Hindlimb muscle (tissue), 1 donor: ENCODE data around the gene NLRP9. TPM values are rescaled to one million over a fixed set of nuclear protein-coding genes. Genes with fewer than 3 reads are reported as not detected.
"Not testable (repeated sequence)": the region's sequence is repeated elsewhere in the genome, so short reads cannot be mapped to it uniquely, and the experiment has no call there.

Experiments
- DNase-seq: peaks from one replicate; pipeline ENCODE4 v3.0.0-alpha.2; 2013
- polyA plus RNA-seq: library from polyadenylated mRNA; unstranded; fragments of 120-200 nt; gene quantifications from one replicate; pipeline ENCODE4 v1.2.1, GENCODE V29; 2013; ENCODE audit not compliant: insufficient read length

NLRP9 gene
- polyA plus RNA-seq = not detected

DNA sequence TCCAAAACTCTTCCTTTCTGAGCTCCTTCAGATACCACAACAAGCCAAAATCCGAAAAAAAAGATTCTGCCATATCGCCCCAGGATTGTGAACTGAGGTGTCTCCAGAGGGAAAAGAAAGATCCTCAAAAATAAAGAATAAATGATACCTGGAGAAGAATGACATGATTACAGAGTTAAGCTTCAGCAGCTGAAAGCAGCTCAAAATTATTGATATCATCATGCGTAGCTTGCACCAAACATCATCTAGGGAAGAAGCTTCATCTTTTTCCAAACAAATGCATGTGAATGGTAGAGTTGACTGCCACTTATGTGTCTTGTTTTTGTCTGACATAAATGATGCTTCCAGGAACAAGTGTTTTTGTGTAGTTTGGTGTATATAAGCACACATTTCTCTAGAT, at the start of gene NLRP9:
Gene NLRP9, minus strand, starts transcription at position 101 of the 400 bp plus-strand sequence. Its CDS starts 28 bp downstream, at position 73.
- no peak for DNase-seq

- no peak for DNase-seq
Measured at GRCh38 chr19:55781112-55781511, 42.9 kb upstream of the NLRP9 start.

- DNase-seq = no peak
Measured at GRCh38 chr19:55778331-55778730, 40.1 kb upstream of the NLRP9 start.

GRCh38 chr19:55777528-55777927, 39.3 kb upstream of the NLRP9 start:
- no peak for DNase-seq

DNA sequence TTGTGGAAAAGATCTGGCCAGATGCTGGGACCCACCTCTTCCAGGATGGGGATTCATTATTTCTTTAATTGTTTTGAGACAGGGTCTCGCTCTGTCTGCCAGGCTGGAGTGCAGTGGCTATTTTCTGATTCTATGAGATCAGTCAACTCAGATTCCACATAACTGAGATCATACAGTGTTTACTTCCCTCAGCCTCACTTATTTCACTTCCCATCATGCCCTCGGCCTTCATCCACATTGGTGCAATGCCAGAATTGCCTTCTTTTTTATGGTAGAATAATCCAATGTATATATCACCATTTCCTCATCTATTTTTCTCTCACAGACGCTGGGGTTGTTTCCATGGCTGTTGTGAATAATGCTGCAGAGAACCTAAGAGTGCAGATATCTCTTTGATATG, 31.4 kb upstream of the NLRP9 start:
- not testable (repeated sequence) for DNase-seq

GRCh38 chr19:55768818-55769217, 30.6 kb upstream of the NLRP9 start, which contains the start of gene RFPL4AL1:
RFPL4AL1 (plus strand) TSS chr19:55769118; CDS start chr19:55771805, 2,687 bp downstream.
- DNase-seq = not testable (repeated sequence)

GRCh38 chr19:55766466-55766865, 28.3 kb upstream of the NLRP9 start:
- DNase-seq = no peak

DNA sequence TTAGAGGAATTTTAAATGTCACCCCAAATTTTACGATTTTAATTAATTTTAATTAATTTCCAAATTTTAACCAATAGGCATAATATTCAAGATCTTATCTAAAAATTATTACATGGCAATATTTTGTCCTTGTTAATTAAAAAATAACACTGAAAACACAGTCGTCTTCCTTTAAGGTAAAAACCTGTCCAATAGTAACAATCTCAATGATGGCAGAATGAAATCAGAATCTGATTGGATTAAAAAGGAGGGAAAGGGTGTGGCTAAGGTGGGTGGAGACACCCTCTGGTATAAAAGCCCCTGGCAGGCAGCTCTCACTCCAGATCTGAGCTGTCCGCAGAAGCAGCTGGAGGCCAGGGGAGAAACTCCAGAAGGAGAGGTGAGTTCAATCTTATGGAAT, 20.6 kb upstream of the NLRP9 start, which contains the start of gene RFPL4A:
Gene RFPL4A, plus strand, starts transcription at position 301 of the 400 bp plus-strand sequence. CDS start 2,704 bp downstream, outside the sequence.
- not testable (repeated sequence) for DNase-seq

- DNase-seq = not testable (repeated sequence)
Measured at GRCh38 chr19:55756808-55757207, 18.6 kb upstream of the NLRP9 start.

GRCh38 chr19:55753401-55753800, 15.2 kb upstream of the NLRP9 start:
- no peak for DNase-seq

GRCh38 chr19:55750715-55751114, 12.5 kb upstream of the NLRP9 start:
- DNase-seq = no peak

GRCh38 chr19:55730378-55730777, 7.8 kb downstream of the NLRP9 start:
- not testable (repeated sequence) for DNase-seq

- no peak for DNase-seq
Measured at GRCh38 chr19:55723491-55723890, 14.7 kb downstream of the NLRP9 start.

GRCh38 chr19:55720801-55721200, 17.4 kb downstream of the NLRP9 start:
- DNase-seq = no peak

DNA sequence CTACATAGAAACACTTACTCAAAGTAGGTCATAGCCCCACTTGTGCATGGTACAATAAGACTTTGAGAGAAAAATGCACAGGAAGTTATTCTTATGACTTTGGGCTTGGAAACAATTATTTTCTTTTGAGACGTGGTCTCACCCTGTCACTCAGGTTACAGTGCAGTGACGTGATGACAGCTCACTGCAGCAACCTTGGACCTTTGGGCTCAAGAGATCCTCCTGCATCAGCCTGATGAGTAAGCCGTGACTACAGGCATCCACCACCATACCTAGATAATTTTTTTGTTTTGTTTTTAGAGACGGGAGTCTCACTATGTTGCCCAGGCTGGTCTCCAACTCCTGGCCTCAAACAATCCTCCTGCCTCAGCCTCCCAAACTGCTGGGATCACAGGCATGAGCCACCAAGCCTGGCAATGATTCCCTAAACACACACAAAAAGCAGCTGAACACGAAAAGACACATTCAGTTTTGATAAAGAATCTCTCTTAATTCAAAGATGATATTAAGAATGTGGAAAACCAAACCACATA, 17.9 kb downstream of the NLRP9 start:
- DNase-seq = no peak

DNA sequence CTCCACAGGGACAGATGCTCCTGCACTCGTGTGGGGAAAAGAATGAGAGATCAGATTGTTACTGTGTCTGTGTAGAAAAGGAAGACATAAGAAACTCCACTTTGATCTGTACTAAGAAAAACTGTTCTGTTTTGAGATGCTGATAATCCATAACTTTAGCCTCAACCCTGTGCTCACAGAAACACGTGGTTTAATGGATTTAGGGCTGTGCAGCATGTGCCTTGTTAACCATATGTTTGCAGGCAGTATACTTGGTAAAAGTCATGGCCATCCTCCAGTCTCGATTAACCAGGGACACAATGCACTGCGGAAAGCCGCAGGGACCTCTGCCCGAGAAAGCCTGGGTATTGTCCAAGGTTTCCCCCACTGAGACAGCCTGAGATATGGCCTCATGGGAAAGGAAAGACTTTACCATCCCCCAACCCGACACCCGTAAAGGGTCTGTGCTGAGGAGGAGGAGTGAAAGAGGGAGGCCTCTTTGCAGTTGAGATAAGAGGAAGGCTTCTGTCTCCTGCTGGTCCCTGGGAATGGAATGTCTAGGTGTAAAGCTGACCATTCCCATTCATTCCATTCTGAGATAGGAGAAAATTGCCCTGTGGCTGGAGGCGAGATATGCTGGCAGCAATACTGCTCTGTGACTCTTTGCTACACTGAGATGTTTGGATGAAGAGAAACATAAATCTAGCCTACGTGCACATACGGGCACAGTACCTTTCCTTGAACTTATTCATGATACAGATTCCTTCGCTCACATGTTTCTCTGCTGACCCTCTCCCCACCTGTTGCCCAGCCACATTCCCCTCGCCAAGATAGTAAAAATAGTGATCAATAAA, 20.1 kb downstream of the NLRP9 start:
- not testable (repeated sequence) for DNase-seq

DNA sequence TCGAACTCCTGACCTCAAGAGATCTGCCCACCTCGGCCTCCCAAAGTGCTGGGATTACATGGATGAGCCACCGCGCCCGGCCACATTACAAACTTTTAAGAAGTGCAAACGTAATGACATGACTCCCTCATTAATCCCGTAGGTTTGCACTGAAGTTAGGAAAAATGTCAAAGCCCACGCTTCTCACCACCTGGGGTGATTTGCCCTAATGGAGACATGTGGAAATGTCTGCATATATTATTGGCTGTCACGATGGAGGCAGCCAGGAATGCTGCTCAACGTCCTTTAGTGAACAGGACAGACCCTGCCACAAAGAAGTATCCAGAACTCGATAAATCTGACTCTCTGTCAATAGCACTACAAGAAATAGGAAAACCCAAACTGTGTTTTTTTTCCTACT, 21.0 kb downstream of the NLRP9 start:
- DNase-seq = no peak

DNA sequence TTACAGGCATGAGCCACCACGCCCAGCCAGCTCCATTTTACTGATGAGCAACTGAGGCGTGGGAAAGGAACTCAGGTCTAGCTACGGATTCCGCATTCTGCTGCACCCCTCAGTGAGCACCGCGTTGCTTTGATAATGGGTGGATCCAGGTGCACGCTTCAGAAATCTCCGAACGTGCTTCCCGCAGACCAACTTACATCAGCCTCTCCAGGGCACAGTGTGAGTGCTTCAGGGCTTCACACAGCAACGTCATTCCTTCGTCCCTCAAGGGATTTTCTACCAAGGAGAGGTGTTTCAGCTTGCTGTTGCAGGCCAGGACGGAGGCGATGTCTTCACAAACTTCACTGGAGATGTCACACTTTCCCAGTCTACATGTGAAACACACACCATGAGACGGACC, 21.7 kb downstream of the NLRP9 start:
- DNase-seq = no peak

- DNase-seq = no peak
Measured at GRCh38 chr19:55712804-55713631, 25.2 kb downstream of the NLRP9 start.

GRCh38 chr19:55711719-55712118, 26.5 kb downstream of the NLRP9 start:
- no peak for DNase-seq

- no peak for DNase-seq
Measured at GRCh38 chr19:55705972-55706371, 32.2 kb downstream of the NLRP9 start.

GRCh38 chr19:55704494-55705245, 33.5 kb downstream of the NLRP9 start:
- DNase-seq = no peak
